Kidney epithelial cell (primary cell): ENCODE data around the gene POU3F3. TPM values are rescaled to one million over a fixed set of nuclear protein-coding genes. Genes with fewer than 3 reads are reported as not detected.
A peak's percentile ranks its signal among the peaks of the same experiment; 100 is the strongest.

Source experiments
- DNase-seq: peaks from one replicate; pipeline ENCODE4 v3.0.0-alpha.2; 2010; ENCODE audit warnings: low read depth
- H3K27me3 ChIP-seq: 2 replicates; pipeline ENCODE4 v1.6.0; 2011; ENCODE audit warnings: low read length; ENCODE audit not compliant: control insufficient read depth, insufficient read depth
- H3K36me3 ChIP-seq: 2 replicates; pipeline ENCODE4 v1.5.1; 2011; ENCODE audit warnings: low read length; ENCODE audit not compliant: control insufficient read depth, insufficient read depth
- H3K4me3 ChIP-seq: 2 replicates; pipeline ENCODE4 v1.5.1; 2011; ENCODE audit warnings: low read depth, mild to moderate bottlenecking, control low read depth, low read length
- total RNA-seq: library from RNA; depleted of rRNA; stranded (reverse); fragments of >200 nt; gene quantifications from 2 replicates; pipeline ENCODE4 v1.2.3, GENCODE V29; 2015
- TF ChIP-seq, protein P1 (sequence below): IDR thresholded peaks from 2 replicates; pipeline ENCODE4 v1.5.1; 2011; ENCODE audit warnings: mild to moderate bottlenecking, moderate library complexity, low read length, control low read depth, inconsistent platforms; ENCODE audit not compliant: insufficient read depth, poor library complexity, severe bottlenecking

POU3F3 gene
- total RNA-seq, 1 donor from 2014 or later = 19.0 TPM

DNA sequence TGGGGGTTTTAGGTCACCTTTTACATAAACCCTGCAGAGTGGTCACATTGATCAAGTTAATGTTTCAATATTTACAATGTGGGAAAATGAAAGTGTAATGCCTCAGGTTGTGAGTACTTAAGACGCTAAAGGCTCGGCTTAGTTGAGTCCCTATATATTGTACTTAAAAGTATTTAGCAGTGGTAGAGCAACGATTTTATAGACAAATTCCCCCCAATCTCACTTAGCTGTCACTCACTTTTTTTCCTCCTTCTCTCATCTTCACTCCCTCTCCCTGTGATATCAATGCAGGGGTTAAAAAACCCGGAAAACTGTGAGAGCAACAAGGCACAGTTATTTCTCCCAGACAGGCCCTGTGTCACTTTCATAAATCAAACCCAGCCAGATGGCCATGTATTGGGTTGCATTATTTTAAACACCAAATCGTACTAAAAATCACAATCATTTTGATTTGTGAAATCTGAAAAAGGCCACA lies 5.4 kb downstream of the POU3F3 start:
- Histone ChIP-seq H3K27me3 (peaks cover 27% of the 10 kb centered on the region), H3K4me3 (peak overlapping the region; percentile 64), H3K36me3 (no peaks in the 10 kb centered on the region)
- DNase-seq = no peak
- TF ChIP-seq, protein P1, sequence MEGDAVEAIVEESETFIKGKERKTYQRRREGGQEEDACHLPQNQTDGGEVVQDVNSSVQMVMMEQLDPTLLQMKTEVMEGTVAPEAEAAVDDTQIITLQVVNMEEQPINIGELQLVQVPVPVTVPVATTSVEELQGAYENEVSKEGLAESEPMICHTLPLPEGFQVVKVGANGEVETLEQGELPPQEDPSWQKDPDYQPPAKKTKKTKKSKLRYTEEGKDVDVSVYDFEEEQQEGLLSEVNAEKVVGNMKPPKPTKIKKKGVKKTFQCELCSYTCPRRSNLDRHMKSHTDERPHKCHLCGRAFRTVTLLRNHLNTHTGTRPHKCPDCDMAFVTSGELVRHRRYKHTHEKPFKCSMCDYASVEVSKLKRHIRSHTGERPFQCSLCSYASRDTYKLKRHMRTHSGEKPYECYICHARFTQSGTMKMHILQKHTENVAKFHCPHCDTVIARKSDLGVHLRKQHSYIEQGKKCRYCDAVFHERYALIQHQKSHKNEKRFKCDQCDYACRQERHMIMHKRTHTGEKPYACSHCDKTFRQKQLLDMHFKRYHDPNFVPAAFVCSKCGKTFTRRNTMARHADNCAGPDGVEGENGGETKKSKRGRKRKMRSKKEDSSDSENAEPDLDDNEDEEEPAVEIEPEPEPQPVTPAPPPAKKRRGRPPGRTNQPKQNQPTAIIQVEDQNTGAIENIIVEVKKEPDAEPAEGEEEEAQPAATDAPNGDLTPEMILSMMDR = no peak

GRCh38 chr2:104859766-104860450 lies 6.0 kb downstream of the POU3F3 start:
- H3K36me3 ChIP-seq = no peaks in the 10 kb centered on the region
- H3K27me3 ChIP-seq = peaks cover 22% of the 10 kb centered on the region
- peak overlapping the region; percentile 64 for H3K4me3 ChIP-seq
- TF ChIP-seq, protein P1 = no peak
- DNase-seq = no peak

DNA sequence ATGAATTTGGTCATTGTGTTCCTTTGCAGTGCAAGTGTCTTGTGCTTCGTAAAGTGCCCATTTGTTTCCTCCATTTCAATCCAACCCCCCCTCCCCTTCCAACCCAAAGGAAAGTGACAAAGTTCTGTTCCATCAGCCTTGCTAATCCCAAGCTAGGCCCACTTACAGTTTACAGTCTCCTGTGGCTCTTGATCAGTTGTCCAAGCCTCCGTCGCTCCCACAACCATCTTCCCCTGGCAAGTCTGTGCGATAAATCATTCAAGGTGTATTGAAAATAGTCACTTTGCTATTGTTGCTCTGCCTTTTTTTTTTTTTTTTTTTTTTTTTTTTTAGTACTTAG lies 6.5 kb downstream of the POU3F3 start:
- H3K27me3 ChIP-seq = peaks cover 22% of the 10 kb centered on the region
- no peak for DNase-seq

DNA sequence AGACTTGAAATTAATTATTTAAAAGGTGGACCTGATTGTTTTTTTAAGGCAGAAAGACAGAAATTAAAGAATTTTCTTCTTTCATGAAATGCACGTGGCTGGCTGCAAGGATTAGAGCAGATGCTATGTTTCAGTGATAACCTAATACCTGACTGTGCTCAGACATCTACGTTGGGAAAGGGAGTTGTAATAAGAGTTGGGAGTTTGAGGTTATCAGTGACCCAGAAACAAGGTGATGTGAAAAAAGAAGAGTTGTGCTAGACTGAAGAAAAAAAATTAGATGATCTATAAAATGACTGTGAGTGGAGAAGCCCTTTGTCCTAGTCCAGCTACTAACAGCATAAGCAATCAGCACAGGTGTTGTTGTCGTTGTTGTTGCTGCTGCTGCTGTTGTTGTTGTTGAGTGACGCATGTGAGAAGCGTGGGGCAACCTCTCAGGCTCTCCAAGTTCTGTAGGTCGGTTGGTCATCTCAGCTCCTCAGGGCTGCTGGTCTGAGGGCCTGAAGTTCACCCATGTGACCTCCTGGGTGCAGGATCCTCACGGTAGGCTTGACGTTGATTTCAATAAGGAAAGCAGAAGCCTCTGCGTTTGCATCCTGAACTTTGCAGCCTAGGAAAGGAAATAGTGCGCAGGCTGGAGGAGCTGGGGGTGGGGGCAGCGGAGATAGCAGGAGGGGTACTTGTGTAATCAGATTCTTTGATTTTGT lies 7.6 kb downstream of the POU3F3 start:
- Histone ChIP-seq H3K4me3 (peak overlapping the region; percentile 42), H3K27me3 (peaks cover 21% of the 10 kb centered on the region), H3K36me3 (no peaks in the 10 kb centered on the region)
- TF ChIP-seq, protein P1 = no peak
- DNase-seq = no peak

More for the DNA sequence above, 6.5 kb downstream of the POU3F3 start:
- Histone ChIP-seq H3K36me3 (no peaks in the 10 kb centered on the region), H3K4me3 (peak overlapping the region; percentile 64)
- TF ChIP-seq, protein P1 = no peak

GRCh38 chr2:104862058-104862941 lies 8.4 kb downstream of the POU3F3 start:
- Histone ChIP-seq H3K36me3 (no peaks in the 10 kb centered on the region), H3K27me3 (peaks cover 26% of the 10 kb centered on the region), H3K4me3 (peak overlapping the region; percentile 42)
- TF ChIP-seq, protein P1 = no peak
- DNase-seq = no peak
